Thyroid gland (tissue), 4 donors: ENCODE measurements around the gene RPL39L.

ENCODE experiments used
- CTCF ChIP-seq, 6 experiments: fragments of 200-600 bp in 3 of 6; fragments of 450-650 bp in 3 of 6; sonication (generic) in 3 of 6; IDR thresholded peaks; one replicate each; pipeline ENCODE4 v1.5.1; 2016 to 2019; ENCODE audit warnings: antibody characterized with exemption in 6 of 6, mild to moderate bottlenecking in 2 of 6, inconsistent platforms in 1 of 6, moderate library complexity in 1 of 6
- POLR2A ChIP-seq, 2 donors: fragments of 450-650 bp; IDR thresholded peaks; one replicate each; pipeline ENCODE4 v1.6.1; 2017; ENCODE audit warnings: antibody characterized with exemption in 2 of 2, mild to moderate bottlenecking in 2 of 2, moderate library complexity in 1 of 2

- TF ChIP-seq CTCF (IDR thresholded peaks at IDR 0.05) (no peak), POLR2A (IDR thresholded peaks at IDR 0.05) (no peak)
These were observed 6.0 kb upstream of the RPL39L start for GRCh38 chr3:187145149-187145895.
